Keratinocyte (primary cell): ENCODE measurements around the gene MITD1. TPM values are rescaled to one million over a fixed set of nuclear protein-coding genes. Genes with fewer than 3 reads are reported as not detected.

Experiments
- DNase-seq: peaks from one replicate; pipeline ENCODE4 v3.0.0-alpha.2; 2011; ENCODE audit warnings: low read depth, missing footprints, low spot score
- FAIRE-seq: peaks from 2 replicates; lab custom pipeline; 2011; peaks lifted over from hg19 to GRCh38; lab: Jason Lieb, UNC
- H2AFZ ChIP-seq: 2 replicates; pipeline ENCODE4 v1.6.0; 2012; ENCODE audit warnings: low read length, control low read depth, inconsistent platforms; ENCODE audit not compliant: control insufficient read depth
- H3K27ac ChIP-seq: 2 replicates; pipeline ENCODE4 v1.5.1; 2011; ENCODE audit warnings: low read length; ENCODE audit not compliant: control insufficient read depth, insufficient read depth
- H3K27me3 ChIP-seq: 3 replicates; pipeline ENCODE4 v1.6.0; 2011; ENCODE audit warnings: low read length; ENCODE audit not compliant: control insufficient read depth, insufficient read depth; ENCODE audit errors: extremely low read depth
- H3K36me3 ChIP-seq, 2 experiments: 2 replicates in 1 of 2; 3 replicates in 1 of 2; pipeline ENCODE4 v1.5.1; 2011; ENCODE audit warnings: low read length in 2 of 2, mild to moderate bottlenecking in 1 of 2; ENCODE audit not compliant: control insufficient read depth in 2 of 2, insufficient read depth in 2 of 2; ENCODE audit errors: extremely low read depth in 1 of 2
- H3K4me1 ChIP-seq: 3 replicates; pipeline ENCODE4 v1.5.1; 2011; ENCODE audit warnings: low read length; ENCODE audit not compliant: control insufficient read depth, insufficient read depth; ENCODE audit errors: extremely low read depth
- H3K4me2 ChIP-seq: 3 replicates; pipeline ENCODE4 v1.6.0; 2011; ENCODE audit warnings: low read depth, low read length; ENCODE audit not compliant: control insufficient read depth, insufficient read depth; ENCODE audit errors: extremely low read depth
- H3K4me3 ChIP-seq, 3 experiments: fragments of 200-600 bp in 1 of 3; sonication (generic) in 1 of 3; 2 replicates in 2 of 3; 3 replicates in 1 of 3; pipeline ENCODE4 v1.5.1; 2011 to 2016; ENCODE audit warnings: low read length in 3 of 3, mild to moderate bottlenecking in 3 of 3, control low read depth in 2 of 3, inconsistent platforms in 1 of 3, low read depth in 1 of 3, mixed read lengths in 1 of 3, mixed run types in 1 of 3, moderate library complexity in 1 of 3; ENCODE audit not compliant: control insufficient read depth in 2 of 3, insufficient read depth in 2 of 3; ENCODE audit errors: extremely low read depth in 1 of 3
- H3K79me2 ChIP-seq: 2 replicates; pipeline ENCODE4 v1.6.0; 2012; ENCODE audit warnings: low read length; ENCODE audit not compliant: control insufficient read depth, insufficient read depth
- H3K9ac ChIP-seq: 3 replicates; pipeline ENCODE4 v1.6.0; 2011; ENCODE audit warnings: low read length; ENCODE audit not compliant: control insufficient read depth, insufficient read depth; ENCODE audit errors: extremely low read depth
- H3K9me1 ChIP-seq: 3 replicates; pipeline ENCODE4 v1.6.0; 2011; ENCODE audit warnings: low read length; ENCODE audit not compliant: control insufficient read depth, insufficient read depth; ENCODE audit errors: extremely low read depth
- H3K9me3 ChIP-seq: 2 replicates; pipeline ENCODE4 v1.5.1; 2012; ENCODE audit warnings: low read depth, low read length; ENCODE audit not compliant: control insufficient read depth
- H4K20me1 ChIP-seq: 3 replicates; pipeline ENCODE4 v1.6.0; 2011; ENCODE audit warnings: low read length; ENCODE audit not compliant: control insufficient read depth, insufficient read depth; ENCODE audit errors: extremely low read depth
- CTCF ChIP-seq, 3 experiments: IDR thresholded peaks in 1 of 3; conservative IDR thresholded peaks in 1 of 3; optimal IDR thresholded peaks in 1 of 3; 2 replicates in 2 of 3; 3 replicates in 1 of 3; pipeline versions ENCODE3 to v1.5.1; 2011; ENCODE audit warnings: low read length in 3 of 3, mild to moderate bottlenecking in 3 of 3, moderate library complexity in 2 of 3, control low read depth in 1 of 3, inconsistent platforms in 1 of 3; ENCODE audit not compliant: insufficient read depth in 2 of 3; ENCODE audit errors: extremely low read depth in 1 of 3
- EZH2 ChIP-seq: IDR thresholded peaks from one replicate; pipeline ENCODE4 v1.6.1; 2012; ENCODE audit warnings: inconsistent platforms, mild to moderate bottlenecking, low read length, moderate library complexity
- dilution Hi-C: fragments of 300-500 bp; cut with MboI; formaldehyde crosslinking; loops from one replicate; pipeline ENCODE4 v1.7.0; 2020; ENCODE audit warnings: low sequenced_read_pairs; ENCODE audit not compliant: extremely low pct_ligation_motif_present
- polyA plus RNA-seq, 5 experiments: library from polyadenylated mRNA; depleted of rRNA in 3 of 5; stranded (reverse) in 3 of 5; stranded (forward) in 1 of 5; unstranded in 1 of 5; fragments of >200 nt; gene quantifications; 1 replicate in 1 of 5; 2 replicates in 3 of 5; 3 replicates in 1 of 5; pipeline versions ENCODE4 v1.2.1 to v1.2.3, GENCODE V29; 2011 to 2012; ENCODE audit warnings: missing spikeins in 2 of 5, low read depth in 1 of 5, low replicate concordance in 1 of 5

Gene MITD1
- polyA plus RNA-seq, 1 donor (not counting 4 experiments of a cell fraction or from before 2014, with no cell fraction given) = 37.7 TPM

GRCh38 chr2:99169534-99169933 is 11.3 kb downstream of the MITD1 start:
- Histone ChIP-seq H3K79me2 (no peaks in the 10 kb centered on the region), H3K9ac (no peak overlapping the region), H3K4me2 (no peak overlapping the region), H3K4me1 (no peaks in the 10 kb centered on the region), H3K27me3 (no peaks in the 10 kb centered on the region), H3K27ac (no peak overlapping the region), H3K9me3 (no peaks in the 10 kb centered on the region), H4K20me1 (no peaks in the 10 kb centered on the region), H3K9me1 (no peaks in the 10 kb centered on the region), H2AFZ (no peak overlapping the region), H3K4me3 (no peak overlapping the region), H3K36me3 (peaks cover 8 to 10% of the 10 kb centered on the region in 2 experiments)
- FAIRE-seq (no peak), DNase-seq (no peak)
- dilution Hi-C loops = no loop called here
- no peak for TF ChIP-seq EZH2
- no peak for TF ChIP-seq CTCF (optimal IDR thresholded peaks at IDR 0.05 in 1 of 3, IDR thresholded peaks at IDR 0.05 in 1 of 3, conservative IDR thresholded peaks at IDR 0.05 in 1 of 3; ENCODE audit: extremely low read depth in 1 of 3, insufficient read depth in 2 of 3, low read length in 3 of 3)

DNA sequence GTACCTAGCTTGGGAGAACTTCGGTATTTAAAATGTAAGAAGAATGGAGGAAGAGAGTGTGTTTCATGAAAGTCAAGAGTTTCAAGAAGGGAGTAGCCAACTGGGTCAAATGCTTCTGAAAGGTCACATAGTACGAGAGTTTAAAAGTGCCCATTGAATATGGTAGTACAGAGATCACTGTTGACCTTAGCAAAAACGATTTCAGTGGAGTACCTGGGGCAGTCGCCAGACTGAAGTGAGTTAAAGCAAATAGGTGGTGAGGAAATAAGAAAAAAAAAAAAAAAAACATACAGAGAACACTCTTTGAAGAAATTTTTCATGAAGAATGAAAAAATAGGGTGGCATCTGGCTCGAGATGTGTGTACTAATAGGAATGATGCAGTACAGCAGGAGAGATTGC is 14.6 kb downstream of the MITD1 start:
- no peaks in the 10 kb centered on the region for H3K9me3 ChIP-seq
- H3K27ac ChIP-seq = no peak overlapping the region
- no peak overlapping the region for H3K4me2 ChIP-seq
- no peaks in the 10 kb centered on the region for H3K9me1 ChIP-seq
- no peaks in the 10 kb centered on the region for H4K20me1 ChIP-seq
- FAIRE-seq (no peak), DNase-seq (no peak)
- peaks cover 6 to 7% of the 10 kb centered on the region in 2 experiments for H3K36me3 ChIP-seq
- H3K4me3 ChIP-seq = no peak overlapping the region
- H3K27me3 ChIP-seq = no peaks in the 10 kb centered on the region
- H3K9ac ChIP-seq = no peak overlapping the region
- H3K79me2 ChIP-seq = no peaks in the 10 kb centered on the region
- dilution Hi-C loops = no loop called here
- no peak overlapping the region for H2AFZ ChIP-seq
- TF ChIP-seq EZH2 (no peak), CTCF (optimal IDR thresholded peaks at IDR 0.05 in 1 of 3, IDR thresholded peaks at IDR 0.05 in 1 of 3, conservative IDR thresholded peaks at IDR 0.05 in 1 of 3; ENCODE audit: extremely low read depth in 1 of 3, insufficient read depth in 2 of 3, low read length in 3 of 3) (no peak)
- H3K4me1 ChIP-seq = no peaks in the 10 kb centered on the region
